Measurements from ENCODE around the gene ZNF263. TPM values are rescaled to one million over a fixed set of nuclear protein-coding genes. Genes with fewer than 3 reads are reported as not detected.

ZNF263 gene
- total and polyA plus RNA-seq, 2 donors from 2014 or later = 14.6 to 29.7 TPM

GRCh38 chr16:3295783-3296182 lies 12.5 kb downstream of the ZNF263 start:
- peaks cover 5 to 71% (median 18%) of the 10 kb centered on the region in 3 donors for H3K9me3 ChIP-seq (ENCODE audit: control insufficient read depth in 2 of 3, insufficient read depth in 1 of 3, low read length in 3 of 3)
- no peak overlapping the region for H3K4me3 ChIP-seq (ENCODE audit: low read length in 3 of 3)
- H3K4me1 ChIP-seq (ENCODE audit: control insufficient read depth in 2 of 3, insufficient read depth in 2 of 3, low read depth in 1 of 3, low read length in 3 of 3) = no peaks in the 10 kb centered on the region
- no peak overlapping the region for H3K9ac ChIP-seq (ENCODE audit: low read length in 3 of 3)
- no peak overlapping the region for H3K27ac ChIP-seq (ENCODE audit: low read depth in 2 of 2, low read length in 2 of 2)
- no peak for TF ChIP-seq CTCF (IDR thresholded peaks at IDR 0.05; ENCODE audit: borderline replicate concordance, extremely low read depth, insufficient read depth)
- intact Hi-C loops (cut with DNase I) = no loop called here
- no peaks in the 10 kb centered on the region for H3K27me3 ChIP-seq (ENCODE audit: control insufficient read depth, insufficient read depth, low read length)
- peaks cover 14 to 31% (median 14%) of the 10 kb centered on the region in 3 donors for H3K36me3 ChIP-seq (ENCODE audit: control insufficient read depth in 2 of 3, insufficient read depth in 3 of 3, low read length in 3 of 3)
- DNase-seq (no peak), FAIRE-seq (no peak)

- TF ChIP-seq CTCF (IDR thresholded peaks at IDR 0.05; ENCODE audit: borderline replicate concordance, extremely low read depth, insufficient read depth) = no peak
- H3K27ac ChIP-seq (ENCODE audit: low read depth in 2 of 2, low read length in 2 of 2) = no peak overlapping the region
- no peak for DNase-seq
- H3K4me1 ChIP-seq (ENCODE audit: control insufficient read depth in 2 of 3, insufficient read depth in 2 of 3, low read depth in 1 of 3, low read length in 3 of 3) = no peaks in the 10 kb centered on the region
- H3K9me3 ChIP-seq (ENCODE audit: control insufficient read depth in 2 of 3, insufficient read depth in 1 of 3, low read length in 3 of 3) = peaks cover 12 to 58% (median 12%) of the 10 kb centered on the region in 3 donors
- intact Hi-C loops (cut with DNase I) = no loop called here
- H3K9ac ChIP-seq (ENCODE audit: low read length in 3 of 3) = peak overlapping the region in 1 of 3 donors; percentile 68
- no peaks in the 10 kb centered on the region for H3K27me3 ChIP-seq (ENCODE audit: control insufficient read depth, insufficient read depth, low read length)
- H3K4me3 ChIP-seq (ENCODE audit: low read length in 3 of 3) = peak overlapping the region; percentile 73 to 91 (median 75)
- FAIRE-seq = no peak
- peaks cover 14 to 32% (median 19%) of the 10 kb centered on the region in 3 donors for H3K36me3 ChIP-seq (ENCODE audit: control insufficient read depth in 2 of 3, insufficient read depth in 3 of 3, low read length in 3 of 3)
These were observed 21.1 kb downstream of the ZNF263 start for GRCh38 chr16:3304370-3304769.

GRCh38 chr16:3305109-3306068 lies 22.1 kb downstream of the ZNF263 start, which contains the start of the genes TIGD7 and ZNF75A:
Gene TIGD7, minus strand, starts transcription at chr16:3305430. Its CDS starts 4,816 bp downstream, at chr16:3300614.
Gene ZNF75A, plus strand, starts transcription at chr16:3305497. Its CDS starts 2,932 bp downstream, at chr16:3308429.
- Histone ChIP-seq H3K9me3 (ENCODE audit: control insufficient read depth in 2 of 3, insufficient read depth in 1 of 3, low read length in 3 of 3) (peaks cover 12 to 59% (median 12%) of the 10 kb centered on the region in 3 donors), H3K27ac (ENCODE audit: low read depth in 2 of 2, low read length in 2 of 2) (peak within 1 kb of the TSS; percentile 78 to 83), H3K27me3 (ENCODE audit: control insufficient read depth, insufficient read depth, low read length) (no peaks in the 10 kb centered on the region), H3K4me3 (ENCODE audit: low read length in 3 of 3) (peak within 1 kb of the TSS; percentile 73 to 91 (median 75)), H3K4me1 (ENCODE audit: control insufficient read depth in 2 of 3, insufficient read depth in 2 of 3, low read depth in 1 of 3, low read length in 3 of 3) (no peaks in the 10 kb centered on the region), H3K9ac (ENCODE audit: low read length in 3 of 3) (peak within 1 kb of the TSS; percentile 37 to 68 (median 66)), H3K36me3 (ENCODE audit: control insufficient read depth in 2 of 3, insufficient read depth in 3 of 3, low read length in 3 of 3) (peaks cover 14 to 28% (median 14%) of the 10 kb centered on the region in 3 donors)
- no peak for FAIRE-seq
- DNase-seq = peak; percentile 93 to 97 (median 96)
- intact Hi-C loops (cut with DNase I) = no loop called here
- TF ChIP-seq CTCF (IDR thresholded peaks at IDR 0.05; ENCODE audit: borderline replicate concordance, extremely low read depth, insufficient read depth) = no peak

Data from kidney (tissue), 14 donors.